Colonic mucosa (tissue), 4 donors: Measurements from ENCODE around the gene MFSD1. TPM values are rescaled to one million over a fixed set of nuclear protein-coding genes. Genes with fewer than 3 reads are reported as not detected.
"Not testable (repeated sequence)": the region's sequence is repeated elsewhere in the genome, so short reads cannot be mapped to it uniquely, and the experiment has no call there.

ENCODE experiments used
- DNase-seq: peaks from one replicate; pipeline ENCODE4 v3.0.0-alpha.2; 2020
- H3K27ac ChIP-seq: fragments of 200-600 bp; one replicate; pipeline ENCODE4 v1.8.0; 2021
- H3K27me3 ChIP-seq: fragments of 200-600 bp; one replicate; pipeline ENCODE4 v1.8.0; 2021
- H3K36me3 ChIP-seq: fragments of 200-600 bp; one replicate; pipeline ENCODE4 v1.8.0; 2021
- H3K4me1 ChIP-seq: fragments of 200-600 bp; one replicate; pipeline ENCODE4 v1.8.0; 2021; ENCODE audit warnings: mild to moderate bottlenecking
- H3K4me3 ChIP-seq: fragments of 200-600 bp; one replicate; pipeline ENCODE4 v1.8.0; 2021
- H3K9ac ChIP-seq, 2 donors: one replicate each; pipeline ENCODE4 v1.7.0; 2013; ENCODE audit warnings: control low read depth in 2 of 2, low read depth in 2 of 2, low read length in 2 of 2
- H3K9me3 ChIP-seq: fragments of 200-600 bp; one replicate; pipeline ENCODE4 v1.8.0; 2021
- intact Hi-C: fragments of 100-400 bp; cut with DNase I; formaldehyde crosslinking; loops from one replicate; pipeline ENCODE4 v1.14.1; 2022
- total RNA-seq, 2 donors: library from RNA; stranded (reverse); fragmentation: NEBNext Ultra II Directional in 1 of 2; extraction: Animal tissue kit (Norgen Biotek cat#: 25700) in 1 of 2; gene quantifications; one replicate each; pipeline ENCODE4 v1.2.1, GENCODE V29; 2021
- TF ChIP-seq, protein P1 (sequence below): fragments of 200-600 bp; IDR thresholded peaks from one replicate; pipeline ENCODE4 v1.8.0; 2022; ENCODE audit warnings: antibody characterized with exemption, mild to moderate bottlenecking
- donor health status: healthy.
- donor health status: DM: no; HTN: no; CAD: no.
- donor health status: DM: no; HTN: no; CAD: no.

Gene MFSD1
- total RNA-seq, 2 donors from 2014 or later = 51.1 to 54.4 TPM

DNA sequence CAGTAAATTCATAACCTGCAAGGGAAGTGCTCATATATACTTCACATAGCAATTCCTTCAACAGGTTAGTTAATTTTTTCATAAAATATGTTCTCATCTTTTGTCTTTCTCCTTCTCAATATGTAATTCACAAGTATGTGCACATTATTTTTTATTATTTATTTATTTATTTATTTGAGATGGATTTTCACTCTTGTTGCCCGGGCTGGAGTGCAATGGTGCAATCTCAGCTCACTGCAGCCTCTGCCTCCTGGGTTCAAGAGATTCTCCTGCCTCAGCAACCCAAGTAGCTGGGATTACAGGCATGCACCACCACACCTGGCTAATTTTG is 10.3 kb upstream of the MFSD1 start:
- not testable (repeated sequence) for H3K4me3 ChIP-seq, DNase-seq
- intact Hi-C loops = loop anchor here (2.0 to 5.0 kb wide), 3 partner anchors 63 to 254 kb away; no protein-coding TSS in a partner anchor

DNA sequence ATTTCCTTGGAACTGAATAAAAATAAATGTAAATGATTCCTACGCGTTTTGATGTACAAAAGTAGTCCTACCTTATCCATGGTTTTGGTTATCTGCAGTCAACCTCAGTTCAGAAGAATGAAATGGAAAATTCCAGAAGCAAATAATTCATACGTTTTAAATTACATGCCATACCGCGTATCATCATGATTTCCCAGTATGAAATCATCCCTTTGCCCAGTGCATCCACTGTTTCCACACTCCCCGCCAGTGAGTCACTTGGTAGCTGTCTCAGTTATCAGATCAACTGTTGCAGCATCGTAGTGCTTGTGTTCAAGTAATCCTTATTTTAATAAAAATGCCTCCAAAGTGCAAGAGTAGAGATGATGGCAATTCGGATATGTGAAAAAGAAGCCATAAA is 9.1 kb upstream of the MFSD1 start:
- H3K9me3 ChIP-seq = no peaks in the 10 kb centered on the region
- H3K36me3 ChIP-seq = no peaks in the 10 kb centered on the region
- no peak overlapping the region for H3K27ac ChIP-seq
- no peaks in the 10 kb centered on the region for H3K4me1 ChIP-seq
- no peaks in the 10 kb centered on the region for H3K27me3 ChIP-seq
- intact Hi-C loops = loop anchor here (5.0 kb wide), 2 partner anchors 130 to 255 kb away; no protein-coding TSS in a partner anchor
- no peak for DNase-seq
- TF ChIP-seq, protein P1, sequence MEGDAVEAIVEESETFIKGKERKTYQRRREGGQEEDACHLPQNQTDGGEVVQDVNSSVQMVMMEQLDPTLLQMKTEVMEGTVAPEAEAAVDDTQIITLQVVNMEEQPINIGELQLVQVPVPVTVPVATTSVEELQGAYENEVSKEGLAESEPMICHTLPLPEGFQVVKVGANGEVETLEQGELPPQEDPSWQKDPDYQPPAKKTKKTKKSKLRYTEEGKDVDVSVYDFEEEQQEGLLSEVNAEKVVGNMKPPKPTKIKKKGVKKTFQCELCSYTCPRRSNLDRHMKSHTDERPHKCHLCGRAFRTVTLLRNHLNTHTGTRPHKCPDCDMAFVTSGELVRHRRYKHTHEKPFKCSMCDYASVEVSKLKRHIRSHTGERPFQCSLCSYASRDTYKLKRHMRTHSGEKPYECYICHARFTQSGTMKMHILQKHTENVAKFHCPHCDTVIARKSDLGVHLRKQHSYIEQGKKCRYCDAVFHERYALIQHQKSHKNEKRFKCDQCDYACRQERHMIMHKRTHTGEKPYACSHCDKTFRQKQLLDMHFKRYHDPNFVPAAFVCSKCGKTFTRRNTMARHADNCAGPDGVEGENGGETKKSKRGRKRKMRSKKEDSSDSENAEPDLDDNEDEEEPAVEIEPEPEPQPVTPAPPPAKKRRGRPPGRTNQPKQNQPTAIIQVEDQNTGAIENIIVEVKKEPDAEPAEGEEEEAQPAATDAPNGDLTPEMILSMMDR = no peak
- no peak overlapping the region for H3K4me3 ChIP-seq
- H3K9ac ChIP-seq = no peak overlapping the region

More for the DNA sequence above, 10.3 kb upstream of the MFSD1 start:
- not testable (repeated sequence) for H3K9me3 ChIP-seq, H3K27me3 ChIP-seq, H3K4me1 ChIP-seq, H3K36me3 ChIP-seq, H3K27ac ChIP-seq, H3K9ac ChIP-seq
- TF ChIP-seq, protein P1 = peak; percentile 18

- no peak overlapping the region for H3K4me3 ChIP-seq
- intact Hi-C loops = loop anchor here (5.0 kb wide), 2 partner anchors 132 to 257 kb away; no protein-coding TSS in a partner anchor
- no peak overlapping the region for H3K9ac ChIP-seq
- H3K36me3 ChIP-seq = no peaks in the 10 kb centered on the region
- no peak for DNase-seq
- no peaks in the 10 kb centered on the region for H3K27me3 ChIP-seq
- H3K27ac ChIP-seq = no peak overlapping the region
- H3K4me1 ChIP-seq = no peaks in the 10 kb centered on the region
- TF ChIP-seq, protein P1 = no peak
- H3K9me3 ChIP-seq = no peaks in the 10 kb centered on the region
Measured at GRCh38 chr3:158794206-158794605, 7.6 kb upstream of the MFSD1 start.

DNA sequence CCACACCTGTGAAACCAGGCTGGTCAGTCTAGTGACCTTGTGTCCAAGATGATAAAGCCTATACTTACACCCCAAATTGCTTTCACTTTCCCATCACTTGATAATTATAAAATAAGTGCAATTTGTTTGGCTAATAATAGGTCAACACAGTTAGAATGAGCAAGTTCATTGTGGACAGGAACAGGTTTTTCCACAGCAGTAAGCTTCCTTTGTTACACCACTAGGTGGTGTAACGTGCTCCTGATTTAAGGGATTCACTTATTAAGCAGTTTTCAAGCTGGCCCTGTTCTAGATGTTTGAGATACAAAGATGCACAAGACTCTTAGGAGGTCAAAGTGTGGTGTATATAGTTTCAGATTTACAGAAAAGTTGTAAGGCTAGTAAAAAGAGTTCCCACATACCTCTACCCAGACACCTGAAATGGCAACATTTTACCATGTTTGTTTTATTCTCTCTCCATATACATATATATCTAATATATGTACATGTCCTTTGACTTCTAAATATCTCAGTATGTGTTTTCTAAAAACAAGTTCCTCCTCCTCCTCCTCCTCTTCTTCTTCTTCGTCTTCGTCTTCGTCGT is 6.8 kb upstream of the MFSD1 start:
- no peak overlapping the region for H3K4me3 ChIP-seq
- no peaks in the 10 kb centered on the region for H3K27me3 ChIP-seq
- no peaks in the 10 kb centered on the region for H3K36me3 ChIP-seq
- H3K9me3 ChIP-seq = no peaks in the 10 kb centered on the region
- intact Hi-C loops = loop anchor here (5.0 kb wide), 2 partner anchors 133 to 258 kb away; no protein-coding TSS in a partner anchor
- H3K4me1 ChIP-seq = no peaks in the 10 kb centered on the region
- no peak overlapping the region for H3K9ac ChIP-seq
- TF ChIP-seq, protein P1 = peak; percentile 44
- H3K27ac ChIP-seq = no peak overlapping the region
- DNase-seq = no peak

DNA sequence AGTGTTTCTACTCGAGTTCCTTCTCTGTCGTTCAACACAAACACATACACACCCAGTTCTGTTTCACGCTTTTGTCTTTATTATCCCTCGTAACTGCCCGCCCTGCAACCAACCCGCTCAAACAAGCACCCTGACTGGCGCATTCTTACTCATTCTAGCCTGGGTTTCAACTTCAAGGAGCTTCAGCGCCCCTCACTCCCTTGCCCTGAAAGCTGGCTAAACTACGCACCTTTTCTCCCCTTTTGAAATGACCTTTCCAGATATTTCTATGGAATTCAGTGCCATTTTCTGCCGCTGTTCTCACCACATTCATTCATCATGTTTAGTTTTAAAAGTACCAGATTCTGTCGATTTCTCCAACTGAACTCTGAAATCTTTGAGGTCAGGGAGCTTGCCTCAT is 653 bp upstream of the MFSD1 start:
- Histone ChIP-seq H3K27me3 (no peaks in the 10 kb centered on the region), H3K4me3 (peak overlapping the region; percentile 81), H3K27ac (peak overlapping the region; percentile 87), H3K36me3 (no peaks in the 10 kb centered on the region), H3K9ac (peak overlapping the region; percentile 74 to 92), H3K4me1 (no peaks in the 10 kb centered on the region), H3K9me3 (no peaks in the 10 kb centered on the region)
- peak; percentile 59 for DNase-seq
- intact Hi-C loops = no loop called here
- TF ChIP-seq, protein P1 = no peak
